IPS-20b (cell line): ENCODE data around the gene FAM120B.
"Not testable (repeated sequence)": the region's sequence is repeated elsewhere in the genome, so short reads cannot be mapped to it uniquely, and the experiment has no call there.

Source experiments
- H3K27ac ChIP-seq: one replicate; pipeline ENCODE4 v1.5.1; 2013; ENCODE audit warnings: low read length
- H3K27me3 ChIP-seq: 2 replicates; pipeline ENCODE4 v1.6.1; 2013; ENCODE audit warnings: mild to moderate bottlenecking, low read length, inconsistent platforms; ENCODE audit not compliant: insufficient read depth
- H3K36me3 ChIP-seq: 2 replicates; pipeline ENCODE4 v1.6.1; 2013; ENCODE audit warnings: low read depth, mild to moderate bottlenecking, inconsistent platforms, low read length, moderate library complexity; ENCODE audit not compliant: insufficient read depth
- H3K4me1 ChIP-seq: 2 replicates; pipeline ENCODE4 v1.6.1; 2013; ENCODE audit warnings: mild to moderate bottlenecking, control low read depth, inconsistent platforms, low read length, moderate library complexity; ENCODE audit not compliant: insufficient read depth
- H3K4me3 ChIP-seq: 2 replicates; pipeline ENCODE4 v1.5.1; 2013; ENCODE audit warnings: mild to moderate bottlenecking, low read length, inconsistent platforms
- H3K9ac ChIP-seq: 2 replicates; pipeline ENCODE4 v1.6.1; 2013; ENCODE audit warnings: low read depth, mild to moderate bottlenecking, inconsistent platforms, low read length, moderate library complexity
- H3K9me3 ChIP-seq: 2 replicates; pipeline ENCODE4 v1.6.1; 2013; ENCODE audit warnings: mild to moderate bottlenecking, low read depth, low read length, inconsistent platforms; ENCODE audit not compliant: insufficient read depth

Gene FAM120B

DNA sequence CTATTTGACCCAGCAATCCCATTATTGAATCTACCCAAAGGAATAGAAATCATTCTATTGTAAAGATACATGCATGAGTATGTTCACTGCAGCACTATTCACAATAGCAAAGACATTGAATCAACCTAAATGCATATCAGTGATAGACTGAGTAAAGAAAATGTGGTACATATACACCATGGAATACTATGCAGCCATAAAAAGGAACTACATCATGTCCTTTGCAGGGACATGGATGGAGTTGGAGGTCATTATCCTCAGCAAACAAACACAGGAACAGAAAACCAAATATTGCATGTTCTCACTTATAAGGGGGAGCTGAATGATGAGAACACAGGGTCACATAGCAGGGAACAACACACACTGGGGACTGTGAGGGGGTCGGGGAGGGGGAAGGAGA is 48.6 kb downstream of the FAM120B start:
- not testable (repeated sequence) for H3K27me3 ChIP-seq, H3K9ac ChIP-seq, H3K27ac ChIP-seq, H3K4me1 ChIP-seq, H3K4me3 ChIP-seq
- peaks cover 21% of the 10 kb centered on the region for H3K36me3 ChIP-seq
- peaks cover 18% of the 10 kb centered on the region; the same call in 1 of the 2 replicates for H3K9me3 ChIP-seq

DNA sequence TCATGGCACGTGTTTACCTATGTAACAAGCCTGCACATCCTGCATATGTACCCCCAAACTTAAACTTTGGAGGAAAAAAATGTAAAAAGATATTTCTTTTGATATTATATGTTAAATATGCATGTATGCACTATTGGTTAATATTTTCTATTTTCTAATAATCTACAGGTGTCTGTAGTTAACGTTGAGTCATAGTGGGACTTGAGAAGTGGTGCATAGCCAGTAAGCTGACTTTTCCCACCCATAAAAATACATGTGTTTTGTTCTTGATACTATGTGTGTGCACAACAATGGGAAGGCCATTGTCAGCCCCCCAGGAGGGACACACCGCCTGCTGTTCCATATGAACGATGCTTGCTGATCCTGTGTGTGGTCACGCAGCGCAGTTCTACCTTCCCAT is 49.1 kb downstream of the FAM120B start:
- H3K4me1 ChIP-seq: no peaks in the 10 kb centered on the region; the same call in 1 of the 2 replicates
- H3K36me3 ChIP-seq: peaks cover 20% of the 10 kb centered on the region
- H3K4me3 ChIP-seq: no peak overlapping the region
- H3K27me3 ChIP-seq: no peaks in the 10 kb centered on the region
- no peak overlapping the region for H3K9ac ChIP-seq
- peaks cover 16% of the 10 kb centered on the region; the same call in 1 of the 2 replicates for H3K9me3 ChIP-seq
- no peak overlapping the region for H3K27ac ChIP-seq

DNA sequence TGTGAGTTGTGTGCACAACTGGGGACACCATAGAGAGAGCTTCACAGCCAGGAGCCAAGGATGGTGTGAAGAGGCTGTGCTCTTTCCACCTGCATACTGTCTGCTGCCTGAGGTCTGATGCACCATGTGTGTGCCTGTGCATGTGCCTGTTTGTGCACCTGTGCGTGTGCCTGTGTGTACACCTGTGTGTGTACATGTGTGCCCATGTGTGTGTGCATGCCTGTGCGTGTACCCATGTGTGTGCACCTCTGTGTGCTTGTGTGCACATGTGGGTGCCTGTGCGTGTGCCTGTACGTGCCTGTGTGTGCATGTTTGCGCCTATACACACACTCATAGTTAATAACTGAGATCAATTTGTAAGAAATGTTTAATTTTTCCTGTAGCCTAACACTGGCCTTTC is 51.3 kb downstream of the FAM120B start:
- Histone ChIP-seq H3K36me3 (peaks cover 16% of the 10 kb centered on the region), H3K9me3 (no peaks in the 10 kb centered on the region), H3K4me3 (no peak overlapping the region), H3K27me3 (no peaks in the 10 kb centered on the region), H3K4me1 (no peaks in the 10 kb centered on the region; the same call in 1 of the 2 replicates), H3K9ac (no peak overlapping the region), H3K27ac (no peak overlapping the region)

DNA sequence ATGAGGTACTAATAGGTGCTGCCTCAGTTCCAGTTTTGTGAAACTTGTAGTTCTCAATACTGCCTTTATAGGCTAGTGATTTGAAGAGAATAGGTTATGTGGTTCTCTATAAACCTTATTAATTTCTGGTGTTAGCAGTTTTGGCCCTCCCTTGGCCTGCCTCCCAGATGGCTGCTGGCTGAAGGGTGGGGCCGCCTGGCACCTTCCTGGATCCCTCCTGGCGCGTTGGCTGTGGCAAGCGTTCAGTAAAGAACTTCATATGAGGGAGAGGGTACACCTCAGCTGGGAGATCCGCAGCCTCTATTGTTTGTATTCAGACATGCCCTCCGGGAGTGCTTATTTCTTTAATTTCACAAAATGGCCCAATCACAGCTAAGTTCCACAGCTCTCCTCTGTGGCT is 51.9 kb downstream of the FAM120B start:
- H3K9me3 ChIP-seq: no peaks in the 10 kb centered on the region
- H3K27ac ChIP-seq: no peak overlapping the region
- H3K4me3 ChIP-seq: no peak overlapping the region
- H3K36me3 ChIP-seq: peaks cover 16% of the 10 kb centered on the region
- no peak overlapping the region; the same call in 1 of the 2 replicates for H3K9ac ChIP-seq
- H3K27me3 ChIP-seq: no peaks in the 10 kb centered on the region
- no peaks in the 10 kb centered on the region; the same call in 1 of the 2 replicates for H3K4me1 ChIP-seq

DNA sequence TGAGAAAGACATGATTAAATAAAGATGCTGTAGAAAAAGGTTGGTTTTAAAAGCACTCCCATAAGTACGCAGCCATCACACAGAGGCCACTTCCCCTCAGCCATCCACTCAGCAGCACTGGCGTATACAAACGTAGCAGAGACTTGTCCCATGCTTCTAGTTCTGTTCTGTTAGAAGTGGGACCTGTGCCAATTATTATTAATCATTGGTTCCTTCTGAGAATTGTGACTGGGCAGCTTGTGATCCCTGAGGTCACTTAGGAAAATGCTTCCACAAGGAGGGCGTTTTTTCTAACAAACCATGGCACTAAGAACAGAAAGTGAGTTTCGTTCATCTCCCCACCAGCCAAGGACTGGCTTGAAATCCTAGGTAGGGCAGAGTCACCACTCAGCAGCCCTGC is 53.9 kb downstream of the FAM120B start:
- Histone ChIP-seq H3K4me3 (no peak overlapping the region), H3K27ac (no peak overlapping the region), H3K9ac (no peak overlapping the region), H3K36me3 (peaks cover 16% of the 10 kb centered on the region), H3K9me3 (no peaks in the 10 kb centered on the region), H3K27me3 (no peaks in the 10 kb centered on the region), H3K4me1 (no peaks in the 10 kb centered on the region; the same call in 1 of the 2 replicates)

DNA sequence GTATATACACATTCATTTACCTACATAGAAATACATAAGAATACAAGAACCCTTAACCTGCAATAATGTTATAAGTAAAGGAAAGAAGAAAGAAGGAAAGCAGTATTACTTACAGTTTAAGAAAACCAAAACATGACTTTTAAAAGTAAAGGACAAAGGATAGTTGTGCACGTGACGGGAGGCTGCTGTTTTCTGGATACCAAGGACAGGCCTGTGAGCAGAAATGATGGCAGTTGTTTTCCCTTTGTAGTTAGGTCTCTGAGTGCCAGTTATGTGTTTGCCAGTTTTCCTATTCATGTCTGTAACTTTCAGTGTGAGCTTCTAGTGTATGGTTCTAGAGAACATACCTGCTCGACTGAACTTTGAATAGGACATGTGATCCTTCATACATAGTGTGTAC is 54.8 kb downstream of the FAM120B start:
- Histone ChIP-seq H3K4me1 (no peaks in the 10 kb centered on the region), H3K27ac (no peak overlapping the region)

DNA sequence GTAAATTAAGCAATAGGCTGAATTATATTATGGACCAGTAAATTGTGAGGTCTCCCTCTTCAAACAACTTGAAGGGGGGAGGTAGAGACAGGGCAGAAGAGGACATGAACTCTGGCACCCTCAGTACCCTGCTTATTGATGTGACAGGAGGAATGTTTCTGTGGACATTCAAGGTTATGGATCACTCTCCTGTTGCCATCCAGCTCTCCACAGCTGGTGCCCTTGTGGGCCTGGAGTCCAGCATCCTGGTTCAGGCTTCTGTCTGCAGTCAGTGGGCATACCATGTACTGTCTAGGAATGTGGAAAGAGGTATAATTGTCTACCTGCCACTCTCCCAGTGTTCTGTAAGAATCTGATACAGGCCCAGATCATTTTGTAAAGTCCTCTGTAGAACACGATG is 55.6 kb downstream of the FAM120B start:
- Histone ChIP-seq H3K36me3 (peaks cover 16% of the 10 kb centered on the region), H3K9me3 (no peaks in the 10 kb centered on the region), H3K4me3 (no peak overlapping the region), H3K27me3 (no peaks in the 10 kb centered on the region), H3K9ac (no peak overlapping the region), H3K4me1 (no peaks in the 10 kb centered on the region), H3K27ac (no peak overlapping the region)

More for the DNA sequence above, 54.8 kb downstream of the FAM120B start:
- no peaks in the 10 kb centered on the region for H3K27me3 ChIP-seq
- peaks cover 16% of the 10 kb centered on the region for H3K36me3 ChIP-seq
- H3K9ac ChIP-seq: no peak overlapping the region
- no peaks in the 10 kb centered on the region for H3K9me3 ChIP-seq
- no peak overlapping the region for H3K4me3 ChIP-seq

DNA sequence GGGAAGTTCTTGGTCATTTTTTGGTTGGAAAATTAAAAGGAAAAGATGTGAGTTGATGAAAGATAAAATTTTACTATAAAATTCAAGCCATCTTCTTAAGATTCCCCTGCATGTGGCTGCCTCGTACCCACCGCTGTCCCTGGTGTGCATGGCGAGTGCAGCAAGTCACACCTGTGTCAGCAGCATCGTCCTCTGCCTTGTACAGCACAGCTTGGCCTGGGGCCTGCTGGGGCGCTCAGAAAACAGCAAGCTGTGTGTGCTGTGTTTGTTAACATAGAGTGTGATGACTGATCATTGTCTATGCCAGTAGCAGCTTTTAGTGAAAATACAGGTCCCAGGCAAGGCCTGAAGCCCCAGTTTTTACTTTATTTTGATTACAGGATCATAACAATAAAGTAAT is 56.7 kb downstream of the FAM120B start:
- Histone ChIP-seq H3K9ac (no peak overlapping the region), H3K27ac (no peak overlapping the region), H3K4me3 (no peak overlapping the region), H3K27me3 (no peaks in the 10 kb centered on the region), H3K36me3 (peaks cover 10% of the 10 kb centered on the region), H3K9me3 (no peaks in the 10 kb centered on the region), H3K4me1 (no peaks in the 10 kb centered on the region)

DNA sequence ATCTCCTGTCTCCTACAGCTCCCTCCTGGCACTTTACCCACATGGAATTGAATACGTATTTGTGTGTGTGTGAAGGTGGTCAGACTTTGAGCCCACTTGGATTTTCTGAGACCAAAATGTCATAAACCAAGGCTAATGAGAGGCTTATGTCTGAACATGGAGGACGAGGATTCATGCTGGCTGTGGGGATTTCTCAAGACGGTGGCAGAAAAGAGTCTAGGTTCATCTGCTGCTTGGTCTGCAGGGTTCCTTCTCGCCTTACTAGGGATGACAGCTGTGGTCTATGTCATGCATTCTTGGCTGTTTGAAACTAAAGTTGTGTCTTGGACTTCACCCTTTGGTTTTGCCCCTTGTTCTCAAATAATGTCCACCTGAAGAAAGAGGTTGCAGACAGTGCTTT is 58.6 kb downstream of the FAM120B start:
- Histone ChIP-seq H3K9me3 (no peaks in the 10 kb centered on the region), H3K4me1 (no peaks in the 10 kb centered on the region), H3K36me3 (peaks cover 5% of the 10 kb centered on the region; the same call in 1 of the 2 replicates), H3K4me3 (no peak overlapping the region), H3K9ac (no peak overlapping the region), H3K27me3 (no peaks in the 10 kb centered on the region), H3K27ac (no peak overlapping the region)

DNA sequence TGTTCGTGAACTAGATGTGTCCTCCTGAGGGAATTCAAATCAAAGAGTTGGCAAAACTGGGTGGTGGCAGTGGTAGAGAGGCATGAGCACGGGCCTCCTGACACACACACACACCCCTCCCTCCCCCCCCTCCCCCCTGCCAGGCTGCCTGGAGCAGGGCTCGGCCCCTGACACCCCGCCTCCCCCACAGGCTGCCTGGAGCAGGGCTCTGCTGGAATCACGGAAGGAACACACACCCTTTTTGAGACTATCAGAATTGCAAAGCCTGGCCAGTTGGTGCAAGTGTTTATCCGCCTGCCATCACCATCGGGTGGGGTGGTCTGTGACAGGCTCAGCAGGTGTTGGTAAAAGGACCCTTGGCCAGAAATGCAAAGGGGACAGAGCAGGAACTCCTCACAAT is 59.0 kb downstream of the FAM120B start:
- H3K4me3 ChIP-seq: no peak overlapping the region
- H3K9me3 ChIP-seq: no peaks in the 10 kb centered on the region
- no peaks in the 10 kb centered on the region for H3K4me1 ChIP-seq
- H3K27me3 ChIP-seq: no peaks in the 10 kb centered on the region
- H3K36me3 ChIP-seq: peaks cover 1% of the 10 kb centered on the region; the same call in 1 of the 2 replicates
- H3K27ac ChIP-seq: no peak overlapping the region
- H3K9ac ChIP-seq: no peak overlapping the region

DNA sequence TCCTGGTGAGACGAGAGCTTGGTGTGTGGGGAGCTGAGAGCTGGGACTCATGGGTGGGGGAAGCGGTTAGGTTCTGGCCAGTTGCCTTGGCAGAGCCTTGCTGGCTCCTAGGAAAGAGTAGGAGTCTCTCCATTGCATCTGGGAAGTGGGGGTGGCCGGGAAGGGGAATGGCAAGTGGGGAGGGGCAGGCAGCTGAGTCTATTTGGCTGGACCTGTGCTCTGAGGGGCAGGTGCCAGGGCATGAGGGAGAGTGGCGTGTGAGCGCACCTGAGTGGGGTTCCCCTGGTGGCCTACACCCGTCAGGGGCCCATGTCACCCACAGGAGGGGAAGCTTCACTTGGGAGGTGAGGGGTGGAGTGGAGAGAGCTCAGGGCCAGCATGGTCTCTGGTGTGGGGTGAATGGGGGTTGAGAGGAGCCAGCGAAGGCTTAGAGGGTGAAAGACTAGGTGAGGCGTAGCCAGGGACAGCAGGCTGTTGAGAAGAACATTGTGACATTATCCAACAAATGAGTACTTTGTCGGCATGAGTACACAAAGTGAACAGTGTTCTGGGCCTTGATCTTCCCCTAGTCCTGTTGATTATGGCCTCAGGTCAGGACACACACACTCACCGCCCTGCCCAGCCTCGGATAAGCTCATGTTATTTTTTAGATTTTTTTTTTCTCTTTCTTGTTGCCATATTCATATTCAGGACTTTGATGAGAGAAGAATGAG is 59.8 kb downstream of the FAM120B start:
- Histone ChIP-seq H3K27ac (no peak overlapping the region), H3K4me1 (no peaks in the 10 kb centered on the region)

DNA sequence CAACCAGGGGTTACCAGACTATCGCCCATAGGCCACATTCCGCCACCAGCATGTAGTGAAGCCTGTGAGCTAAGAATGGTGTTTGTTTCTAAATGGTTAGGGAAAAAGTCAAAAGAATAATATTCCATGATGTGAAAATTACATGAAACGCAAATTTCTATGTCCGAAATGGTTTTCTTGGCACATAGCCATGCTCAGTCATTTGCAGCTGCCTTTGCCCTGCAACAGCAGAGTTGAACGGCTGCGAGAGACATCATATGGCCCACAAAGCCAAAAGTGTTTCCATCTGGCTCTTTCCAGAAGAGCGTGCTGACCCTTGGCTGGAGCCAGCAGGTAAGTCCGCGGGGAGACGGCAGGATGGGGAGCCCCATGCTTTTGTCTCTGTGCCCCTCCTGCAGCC is 60.7 kb downstream of the FAM120B start:
- no peaks in the 10 kb centered on the region for H3K4me1 ChIP-seq
- no peak overlapping the region for H3K9ac ChIP-seq
- H3K4me3 ChIP-seq: no peak overlapping the region
- H3K27me3 ChIP-seq: no peaks in the 10 kb centered on the region
- no peak overlapping the region for H3K27ac ChIP-seq
- H3K36me3 ChIP-seq: no peaks in the 10 kb centered on the region
- no peaks in the 10 kb centered on the region for H3K9me3 ChIP-seq

More for the DNA sequence above, 59.8 kb downstream of the FAM120B start:
- Histone ChIP-seq H3K36me3 (no peaks in the 10 kb centered on the region), H3K9ac (no peak overlapping the region), H3K4me3 (no peak overlapping the region), H3K9me3 (no peaks in the 10 kb centered on the region), H3K27me3 (no peaks in the 10 kb centered on the region)
